ENCODE data around the gene BNIP1.
"Not testable (repeated sequence)": the region's sequence is repeated elsewhere in the genome, so short reads cannot be mapped to it uniquely, and the experiment has no call there.

The BNIP1 gene, protein sequence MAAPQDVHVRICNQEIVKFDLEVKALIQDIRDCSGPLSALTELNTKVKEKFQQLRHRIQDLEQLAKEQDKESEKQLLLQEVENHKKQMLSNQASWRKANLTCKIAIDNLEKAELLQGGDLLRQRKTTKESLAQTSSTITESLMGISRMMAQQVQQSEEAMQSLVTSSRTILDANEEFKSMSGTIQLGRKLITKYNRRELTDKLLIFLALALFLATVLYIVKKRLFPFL

DNA sequence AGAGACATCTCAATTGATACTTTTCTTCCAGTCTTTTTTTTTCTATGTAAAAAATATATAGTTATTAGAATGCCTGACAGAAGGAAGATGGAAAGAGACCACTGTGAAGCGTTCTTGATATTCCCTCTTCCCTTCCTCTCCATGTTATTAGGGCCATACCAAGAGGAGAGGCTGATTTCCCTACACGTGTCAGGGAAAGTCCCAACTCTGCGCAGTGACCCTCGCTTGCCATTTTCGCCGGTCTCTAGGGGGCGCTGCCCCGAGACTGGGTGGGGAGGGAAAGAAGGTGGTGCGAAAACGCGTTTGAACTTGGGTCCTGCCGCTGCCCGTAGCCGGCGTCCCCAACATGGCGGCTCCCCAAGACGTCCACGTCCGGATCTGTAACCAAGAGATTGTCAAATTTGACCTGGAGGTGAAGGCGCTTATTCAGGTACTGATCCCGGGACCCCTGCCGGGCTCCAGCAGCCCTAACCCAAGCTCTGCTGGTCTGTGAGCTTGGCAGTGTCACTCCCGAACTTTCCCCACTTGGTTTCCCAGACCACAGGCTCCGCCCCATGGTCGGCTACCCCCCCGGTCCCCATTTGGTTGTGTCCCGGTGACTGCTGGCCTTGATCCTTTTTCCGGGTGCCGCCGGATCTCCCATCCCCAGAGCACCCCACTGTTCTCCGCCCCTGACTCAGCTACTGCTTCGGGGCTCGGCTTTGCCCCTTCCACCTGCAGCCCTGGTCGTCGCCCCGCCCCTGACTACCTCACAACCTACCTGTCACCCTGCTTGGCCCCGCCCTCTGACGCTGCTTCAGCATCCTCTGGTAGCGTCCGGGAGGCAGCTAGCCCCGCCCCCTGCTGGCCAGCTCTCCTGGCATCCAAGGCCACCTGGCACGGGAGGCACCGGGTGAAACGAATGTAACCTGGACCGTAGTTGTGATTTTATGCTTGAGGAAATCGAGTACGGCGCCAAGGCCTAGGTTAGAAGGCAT, at the start of gene BNIP1:
BNIP1 (plus strand) TSS at position 332 of the 977 bp plus-strand sequence; CDS start at position 347, 15 bp downstream.
- in situ Hi-C loops (cut with MboI; ENCODE audit: low sequenced_read_pairs): loop anchor here (10.0 kb wide), 1 partner anchor 160 kb away; the partner anchor contains the start of gene ATP6V0E1

GRCh38 chr5:173098787-173099186, 45.5 kb upstream of the BNIP1 start:
- in situ Hi-C loops (cut with MboI; ENCODE audit: low sequenced_read_pairs): no loop called here

- in situ Hi-C loops (cut with MboI; ENCODE audit: low sequenced_read_pairs): no loop called here
These were observed 44.9 kb upstream of the BNIP1 start for GRCh38 chr5:173099461-173099860.

- in situ Hi-C loops (cut with MboI; ENCODE audit: low sequenced_read_pairs): no loop called here
These were observed 43.1 kb upstream of the BNIP1 start for GRCh38 chr5:173101245-173101644.

DNA sequence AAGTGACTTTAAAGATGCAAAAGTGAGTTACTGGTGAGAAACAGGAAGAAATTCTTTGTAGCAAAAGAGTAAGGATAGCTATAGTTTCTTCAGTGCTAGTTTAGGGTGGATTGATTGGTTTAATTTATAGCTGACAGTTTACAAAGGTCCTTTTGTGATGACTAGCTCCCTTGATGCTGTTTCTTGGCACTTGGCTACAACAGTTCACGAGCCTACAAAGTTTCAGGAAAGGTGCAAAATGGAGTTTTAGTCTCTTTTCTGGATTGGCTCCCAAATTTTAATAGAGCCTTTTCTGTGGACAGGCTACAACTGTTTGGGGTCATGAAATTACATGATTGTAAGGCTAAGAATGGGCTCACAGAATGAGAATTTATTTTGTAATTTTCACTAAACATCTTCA, 40.9 kb upstream of the BNIP1 start:
- in situ Hi-C loops (cut with MboI; ENCODE audit: low sequenced_read_pairs): no loop called here

- in situ Hi-C loops (cut with MboI; ENCODE audit: low sequenced_read_pairs): no loop called here
These were observed 35.4 kb upstream of the BNIP1 start for GRCh38 chr5:173108914-173109313.

DNA sequence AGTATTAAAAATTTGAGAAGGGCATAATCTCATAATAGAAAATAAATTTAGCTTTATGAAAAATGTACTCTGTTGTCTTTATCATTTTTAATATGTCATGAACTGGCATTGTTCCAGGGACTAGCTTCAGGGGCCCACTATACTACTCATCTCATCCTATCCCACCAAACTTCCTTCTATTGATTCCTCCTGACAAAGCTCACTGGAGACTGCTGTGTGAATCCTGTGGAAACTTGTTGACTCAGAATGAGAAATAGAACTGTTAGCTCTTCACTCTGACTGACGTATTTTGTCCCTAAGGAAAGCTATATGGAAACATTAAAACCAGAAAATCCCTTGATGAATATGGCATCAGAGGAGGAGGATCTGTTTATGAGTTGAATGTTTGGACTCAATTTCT, 29.8 kb upstream of the BNIP1 start:
- in situ Hi-C loops (cut with MboI; ENCODE audit: low sequenced_read_pairs): no loop called here

- in situ Hi-C loops (cut with MboI; ENCODE audit: low sequenced_read_pairs): no loop called here
These were observed 24.6 kb upstream of the BNIP1 start for GRCh38 chr5:173119719-173120118.

GRCh38 chr5:173123416-173123815, 20.9 kb upstream of the BNIP1 start:
- in situ Hi-C loops (cut with MboI; ENCODE audit: low sequenced_read_pairs): no loop called here

DNA sequence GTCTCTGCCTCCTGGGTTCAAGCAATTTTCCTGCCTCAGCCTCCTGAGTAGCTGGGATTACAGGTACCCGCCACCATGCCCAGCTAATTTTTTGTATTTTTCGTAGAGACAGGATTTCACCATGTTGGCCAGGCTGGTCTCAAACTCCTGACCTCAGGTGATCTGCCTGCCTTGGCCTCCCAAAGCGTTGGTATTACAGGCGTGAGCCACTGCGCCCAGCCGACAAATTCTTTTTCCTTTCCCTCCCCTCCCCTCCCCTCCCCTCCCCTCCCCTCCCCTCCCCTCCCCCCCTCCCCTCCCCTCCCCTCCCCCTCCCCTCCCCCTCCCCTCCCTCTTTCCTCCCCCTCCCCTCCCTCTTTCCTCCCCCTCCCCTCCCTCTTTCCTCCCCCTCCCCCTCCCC, 12.2 kb upstream of the BNIP1 start:
- in situ Hi-C loops (cut with MboI; ENCODE audit: low sequenced_read_pairs): not testable (repeated sequence)

DNA sequence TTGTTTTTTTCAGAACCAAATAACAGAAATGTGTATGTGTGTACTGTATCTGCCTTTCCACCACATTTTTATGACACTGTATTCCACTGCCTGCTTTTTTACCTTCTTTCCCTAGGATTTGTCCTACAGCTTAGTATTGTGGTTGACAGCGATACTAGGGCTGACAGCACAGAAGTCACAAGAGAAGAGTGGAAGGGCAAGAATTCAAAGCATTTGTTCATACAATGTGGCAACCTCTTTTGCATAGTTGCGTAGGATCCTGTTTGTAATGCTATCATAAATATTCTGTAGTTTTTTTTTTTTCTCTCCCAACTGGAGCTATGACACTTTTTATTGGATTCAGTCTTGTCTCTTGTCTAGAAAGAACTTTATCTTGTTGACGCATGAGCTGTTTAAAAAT, 5.6 kb upstream of the BNIP1 start:
- in situ Hi-C loops (cut with MboI; ENCODE audit: low sequenced_read_pairs): no loop called here

GRCh38 chr5:173139631-173140030, 4.7 kb upstream of the BNIP1 start:
- in situ Hi-C loops (cut with MboI; ENCODE audit: low sequenced_read_pairs): loop anchor here (10.0 kb wide), 1 partner anchor 155 kb away; the partner anchor contains the start of gene ATP6V0E1

DNA sequence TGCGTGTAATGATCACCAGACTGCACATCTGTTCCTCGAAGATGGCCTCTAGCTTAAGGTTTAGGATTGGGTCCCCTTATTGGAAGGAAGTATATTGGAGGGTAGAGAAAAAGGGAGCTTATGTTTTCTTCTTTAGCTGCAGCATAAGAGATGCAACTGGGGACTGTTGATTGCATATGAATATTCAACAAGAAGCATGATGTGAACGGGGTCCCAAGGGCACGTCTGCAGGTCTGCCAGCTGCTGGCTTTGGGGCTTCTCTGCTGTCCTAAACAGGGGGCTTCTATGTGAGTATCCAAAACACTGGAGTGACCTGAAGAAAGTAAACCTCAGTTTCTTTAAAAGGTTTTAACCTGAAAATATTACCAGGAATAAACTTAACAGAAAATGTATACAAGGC, 3.6 kb upstream of the BNIP1 start:
- in situ Hi-C loops (cut with MboI; ENCODE audit: low sequenced_read_pairs): loop anchor here (10.0 kb wide), 1 partner anchor 156 kb away; the partner anchor contains the start of gene ATP6V0E1

- in situ Hi-C loops (cut with MboI; ENCODE audit: low sequenced_read_pairs): loop anchor here (10.0 kb wide), 1 partner anchor 159 kb away; the partner anchor contains the start of gene ATP6V0E1
These were observed 764 bp upstream of the BNIP1 start for GRCh38 chr5:173143567-173143966.

GRCh38 chr5:173148354-173148753, 4.0 kb downstream of the BNIP1 start:
- in situ Hi-C loops (cut with MboI; ENCODE audit: low sequenced_read_pairs): loop anchor here (10.0 kb wide), 1 partner anchor 164 kb away; the partner anchor contains the start of gene ATP6V0E1

GRCh38 chr5:173152547-173152946, 8.2 kb downstream of the BNIP1 start:
- in situ Hi-C loops (cut with MboI; ENCODE audit: low sequenced_read_pairs): no loop called here

- in situ Hi-C loops (cut with MboI; ENCODE audit: low sequenced_read_pairs): no loop called here
These were observed 9.5 kb downstream of the BNIP1 start for GRCh38 chr5:173153842-173154241.

DNA sequence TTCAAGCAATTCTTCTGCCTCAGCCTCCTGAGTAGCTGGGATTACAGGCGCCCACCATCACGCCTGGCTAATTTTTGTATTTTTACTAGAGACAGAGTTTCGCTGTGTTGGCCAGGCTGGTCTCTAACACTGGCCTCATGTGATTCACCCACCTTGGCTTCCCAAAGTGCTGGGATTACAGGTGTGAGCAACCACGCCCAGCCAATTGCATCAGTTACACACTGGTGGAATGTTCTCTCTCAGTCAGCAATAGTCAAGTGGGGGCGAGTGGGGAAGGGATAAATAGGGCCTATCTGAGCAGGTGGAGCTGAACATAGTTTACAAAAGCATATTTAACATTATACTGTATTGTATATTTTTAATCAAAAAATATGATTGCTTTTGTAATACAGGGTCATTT, 10.3 kb downstream of the BNIP1 start:
- in situ Hi-C loops (cut with MboI; ENCODE audit: low sequenced_read_pairs): not testable (repeated sequence)

DNA sequence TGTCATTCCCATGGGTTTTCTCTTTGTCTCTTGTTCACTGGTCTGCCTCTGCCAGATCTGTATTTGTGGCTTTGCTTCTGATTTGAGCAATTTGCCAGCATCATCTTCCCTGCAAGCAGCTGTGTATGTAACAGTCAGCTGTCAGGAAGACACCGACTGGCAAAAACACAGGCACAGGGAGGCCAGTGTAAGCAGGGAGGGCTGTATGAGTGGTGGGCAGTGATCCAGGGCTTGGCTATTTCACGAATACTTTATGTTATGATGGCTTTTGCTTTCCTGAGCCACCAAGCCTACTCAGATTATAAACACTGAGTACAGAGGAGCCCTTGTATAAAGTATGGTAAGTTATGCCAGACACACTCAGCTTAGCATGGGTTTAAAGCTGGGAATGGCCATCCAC, 11.6 kb downstream of the BNIP1 start:
- in situ Hi-C loops (cut with MboI; ENCODE audit: low sequenced_read_pairs): no loop called here

DNA sequence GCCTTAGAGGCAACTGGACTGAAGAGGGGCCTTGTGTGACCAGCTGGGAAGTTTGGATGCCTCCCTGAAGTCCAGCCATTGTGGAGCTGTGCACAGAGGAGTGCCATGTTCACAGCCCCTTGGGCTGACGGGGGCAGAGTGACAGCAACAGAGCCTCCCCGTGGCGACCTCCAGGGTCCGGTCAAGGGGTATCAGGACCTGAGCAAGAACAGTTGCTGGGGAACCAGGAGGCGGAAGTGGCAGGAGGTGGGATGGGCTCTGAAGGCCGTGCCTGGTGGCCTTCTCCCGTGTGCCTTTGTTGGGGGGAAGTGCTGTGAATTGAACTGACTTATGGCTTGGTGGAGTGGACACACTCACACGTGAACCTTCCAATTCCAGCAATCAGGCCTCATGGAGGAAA, 14.0 kb downstream of the BNIP1 start:
- in situ Hi-C loops (cut with MboI; ENCODE audit: low sequenced_read_pairs): no loop called here

DNA sequence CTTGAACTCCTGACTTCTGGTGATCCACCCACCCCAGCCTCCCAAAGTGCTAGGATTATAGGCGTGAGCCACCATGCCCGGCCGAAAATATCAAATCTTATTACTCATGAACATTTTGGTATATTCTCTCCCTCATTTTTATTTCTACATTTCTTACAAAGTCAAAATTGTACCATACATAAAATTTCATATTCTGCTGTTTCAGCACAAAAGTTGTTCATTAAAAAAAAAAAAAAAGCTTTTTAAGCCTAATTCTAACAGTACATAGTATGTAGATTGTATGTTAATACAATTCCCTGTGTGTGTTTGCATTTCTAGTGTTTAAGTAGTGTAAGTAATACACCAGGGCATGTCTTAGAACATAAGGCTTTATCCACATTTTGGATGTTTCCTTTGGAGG, 14.9 kb downstream of the BNIP1 start:
- in situ Hi-C loops (cut with MboI; ENCODE audit: low sequenced_read_pairs): no loop called here

DNA sequence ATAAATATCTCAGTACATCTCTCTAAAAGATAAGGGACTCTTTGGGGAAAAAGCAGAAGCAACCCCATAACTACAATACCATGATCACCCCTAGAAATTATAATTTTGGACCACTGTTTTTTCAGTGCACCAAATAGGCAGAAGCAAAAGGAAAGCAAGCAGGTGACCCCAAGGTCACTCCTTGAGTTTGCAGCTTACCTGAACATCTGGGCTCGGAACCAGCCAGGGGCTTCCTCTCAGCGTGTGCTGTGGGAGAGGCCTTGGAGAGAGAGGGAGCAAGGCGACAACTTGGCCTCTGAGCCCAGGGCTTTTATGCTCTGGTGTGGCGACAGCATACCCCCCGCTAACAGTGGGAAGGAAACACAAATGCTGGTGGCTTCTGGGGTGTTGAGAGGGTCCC, 16.8 kb downstream of the BNIP1 start:
- in situ Hi-C loops (cut with MboI; ENCODE audit: low sequenced_read_pairs): no loop called here

All from HL-60/S4 (cell line).